Measurements from ENCODE around the gene RPLP1. TPM values are rescaled to one million over a fixed set of nuclear protein-coding genes. Genes with fewer than 3 reads are reported as not detected.
A peak's percentile ranks its signal among the peaks of the same experiment; 100 is the strongest.

The RPLP1 gene
- total RNA-seq = 1,633 and 1,710 TPM in 2 replicates

DNA sequence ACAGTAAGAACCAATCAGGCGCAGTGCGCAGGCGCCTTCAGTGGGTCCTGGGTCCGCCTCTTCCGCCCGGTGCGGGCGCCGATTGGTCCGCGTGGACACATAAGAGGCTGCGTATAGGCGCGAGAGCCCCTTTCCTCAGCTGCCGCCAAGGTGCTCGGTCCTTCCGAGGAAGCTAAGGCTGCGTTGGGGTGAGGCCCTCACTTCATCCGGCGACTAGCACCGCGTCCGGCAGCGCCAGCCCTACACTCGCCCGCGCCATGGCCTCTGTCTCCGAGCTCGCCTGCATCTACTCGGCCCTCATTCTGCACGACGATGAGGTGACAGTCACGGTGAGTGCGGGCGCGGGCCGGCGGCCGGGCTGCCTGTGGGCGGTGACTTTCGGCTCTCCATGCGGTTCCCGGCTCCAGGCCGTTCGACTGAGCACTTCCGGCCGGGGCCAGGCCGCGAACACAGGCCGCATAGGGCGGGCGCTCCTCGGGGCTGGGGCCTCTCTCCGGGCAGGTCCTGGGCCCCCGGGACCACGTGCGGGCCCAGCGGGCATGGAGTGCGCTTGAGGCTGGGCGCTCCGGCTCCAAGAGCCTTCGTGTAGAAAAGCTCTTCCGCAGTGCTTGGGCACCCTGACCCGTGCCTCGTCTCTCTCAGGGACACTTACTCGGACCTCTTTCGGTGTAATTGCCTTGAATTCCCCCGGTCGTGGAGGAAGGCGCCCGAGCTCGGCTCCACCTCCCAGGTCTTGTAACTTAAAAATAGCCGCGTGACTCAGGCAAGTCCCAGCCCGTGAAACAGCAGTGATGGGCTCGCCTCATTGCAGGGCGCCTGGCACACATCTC lies at the start of gene RPLP1:
RPLP1 (plus strand) TSS at position 127 of the 830 bp plus-strand sequence; CDS start at position 258, 131 bp downstream.
- no peaks in the 10 kb centered on the region for H3K27me3 Mint-ChIP-seq (ENCODE audit: insufficient read depth)
- peak; percentile 93 for DNase-seq (ENCODE audit: low spot score)
- H3K9me3 Mint-ChIP-seq = no peaks in the 10 kb centered on the region
- peaks cover 35% of the 10 kb centered on the region for H3K4me1 Mint-ChIP-seq (ENCODE audit: low read depth)
- intact Hi-C loops (cut with micrococcal nuclease) = loop anchor here (1.0 to 2.0 kb wide), 7 partner anchors 9 to 644 kb away; partner anchors contain the start of genes GLCE, KIF23 and TLE3
- H3K4me3 Mint-ChIP-seq = peak within 1 kb of the TSS; percentile 99
- H3K36me3 Mint-ChIP-seq (ENCODE audit: low read depth) = peaks cover 48% of the 10 kb centered on the region
- peak within 1 kb of the TSS; percentile 100 for H3K27ac Mint-ChIP-seq

DNA sequence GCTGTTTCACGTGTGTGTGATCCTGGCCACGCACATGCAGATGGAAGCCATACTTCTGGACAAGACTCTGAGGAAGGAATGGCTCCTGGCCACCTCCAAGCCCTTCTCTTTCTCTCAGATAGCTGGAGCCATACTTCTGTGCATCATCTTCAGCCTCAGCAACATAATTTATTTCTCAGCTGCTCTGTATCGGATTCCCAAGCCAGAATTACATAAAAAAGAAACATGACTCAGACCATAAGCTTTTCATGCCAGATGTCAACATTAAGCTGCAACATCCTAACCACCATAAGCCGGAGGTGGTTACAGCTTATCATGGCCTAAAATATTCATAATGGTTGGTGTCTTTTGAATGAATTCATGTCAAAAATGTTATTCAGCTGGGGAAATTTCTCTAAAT lies 49.0 kb upstream of the RPLP1 start:
- Mint-ChIP-seq H3K36me3 (ENCODE audit: low read depth) (no peaks in the 10 kb centered on the region), H3K9me3 (no peaks in the 10 kb centered on the region), H3K4me1 (ENCODE audit: low read depth) (peaks cover 8% of the 10 kb centered on the region), H3K4me3 (no peak overlapping the region), H3K27ac (no peak overlapping the region), H3K27me3 (ENCODE audit: insufficient read depth) (peaks cover 24% of the 10 kb centered on the region)
- no peak for DNase-seq (ENCODE audit: low spot score)
- intact Hi-C loops (cut with micrococcal nuclease) = no loop called here

DNA sequence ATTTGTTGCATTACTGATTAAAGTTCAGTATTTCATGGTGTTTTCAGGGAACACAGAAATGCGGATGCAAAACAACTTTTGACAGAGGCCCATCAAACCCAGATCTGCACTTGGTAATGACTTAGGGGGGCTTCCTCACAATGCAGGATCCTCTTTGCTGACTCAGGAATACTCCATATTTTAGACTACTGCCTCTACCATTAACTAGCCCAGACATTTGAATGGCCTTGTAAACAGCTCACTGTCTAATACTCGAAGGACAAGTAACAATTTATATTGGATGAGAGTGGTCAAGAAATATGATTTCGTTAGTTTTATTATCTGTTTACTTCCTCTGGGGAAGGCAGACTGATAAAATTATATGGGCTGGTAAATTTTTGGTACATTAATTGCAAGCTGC lies 47.5 kb upstream of the RPLP1 start:
- DNase-seq (ENCODE audit: low spot score) = no peak
- intact Hi-C loops (cut with micrococcal nuclease) = no loop called here
- Mint-ChIP-seq H3K9me3 (no peaks in the 10 kb centered on the region), H3K4me1 (ENCODE audit: low read depth) (peaks cover 8% of the 10 kb centered on the region), H3K4me3 (no peak overlapping the region), H3K27me3 (ENCODE audit: insufficient read depth) (peaks cover 24% of the 10 kb centered on the region), H3K36me3 (ENCODE audit: low read depth) (no peaks in the 10 kb centered on the region), H3K27ac (no peak overlapping the region)

DNA sequence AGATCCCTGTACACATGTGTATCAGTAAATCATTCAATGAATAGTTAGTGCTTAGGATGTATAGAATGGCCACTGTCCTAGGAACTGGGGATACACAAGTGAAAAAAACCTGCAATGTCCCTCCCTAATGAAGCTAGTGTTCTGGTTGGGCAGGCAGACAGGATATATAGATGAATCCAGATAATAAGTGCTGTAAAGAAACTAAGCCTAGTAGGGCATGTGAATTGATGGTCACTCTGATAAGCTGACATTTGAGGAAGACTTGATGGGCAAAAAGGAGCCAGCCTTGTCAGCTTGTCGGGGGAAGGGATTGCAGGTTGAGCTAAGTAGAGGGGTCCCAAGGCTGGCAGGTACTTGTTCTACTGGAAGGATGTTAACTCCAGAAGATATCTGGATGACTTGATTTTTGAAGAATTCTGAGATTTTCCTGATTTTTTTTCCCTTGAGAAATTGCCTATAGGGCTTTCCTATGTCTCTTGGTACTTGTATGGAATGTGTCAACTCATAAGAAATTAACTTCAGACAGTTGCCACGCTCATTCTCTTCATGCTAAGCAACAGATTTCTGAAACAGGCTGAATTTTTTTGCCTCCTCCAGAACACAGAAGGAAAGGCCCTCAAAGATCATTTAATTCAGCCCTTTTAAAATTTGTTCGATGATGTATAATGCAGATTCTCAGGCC lies 44.8 kb upstream of the RPLP1 start:
- Mint-ChIP-seq H3K4me1 (ENCODE audit: low read depth) (peaks cover under 1% of the 10 kb centered on the region), H3K27ac (no peak overlapping the region), H3K36me3 (ENCODE audit: low read depth) (no peaks in the 10 kb centered on the region), H3K27me3 (ENCODE audit: insufficient read depth) (peaks cover 22% of the 10 kb centered on the region), H3K9me3 (no peaks in the 10 kb centered on the region), H3K4me3 (no peak overlapping the region)
- no peak for DNase-seq (ENCODE audit: low spot score)
- intact Hi-C loops (cut with micrococcal nuclease) = no loop called here

DNA sequence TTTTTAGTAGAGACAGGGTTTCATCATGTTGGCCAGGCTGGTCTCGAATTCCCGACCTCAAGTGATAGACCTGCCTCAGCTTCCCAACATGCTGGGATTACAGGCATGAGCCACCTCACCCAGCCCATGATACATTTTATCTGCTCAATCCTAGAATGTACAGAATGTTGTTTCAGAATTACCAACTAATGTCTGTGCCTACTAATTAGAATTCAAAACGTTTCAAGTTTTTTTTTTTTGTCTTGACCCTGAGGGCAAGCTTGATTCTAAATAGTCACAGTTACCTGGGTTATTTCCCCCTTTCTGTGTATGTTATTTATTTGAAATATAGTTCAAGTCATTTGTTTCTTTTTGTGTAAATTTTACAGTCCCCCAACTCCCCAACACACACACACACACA lies 43.8 kb upstream of the RPLP1 start:
- Mint-ChIP-seq H3K4me3 (no peak overlapping the region), H3K4me1 (ENCODE audit: low read depth) (peaks cover 9% of the 10 kb centered on the region), H3K36me3 (ENCODE audit: low read depth) (no peaks in the 10 kb centered on the region), H3K27me3 (ENCODE audit: insufficient read depth) (peaks cover 22% of the 10 kb centered on the region), H3K27ac (no peak overlapping the region), H3K9me3 (no peaks in the 10 kb centered on the region)
- intact Hi-C loops (cut with micrococcal nuclease) = no loop called here
- DNase-seq (ENCODE audit: low spot score) = no peak

DNA sequence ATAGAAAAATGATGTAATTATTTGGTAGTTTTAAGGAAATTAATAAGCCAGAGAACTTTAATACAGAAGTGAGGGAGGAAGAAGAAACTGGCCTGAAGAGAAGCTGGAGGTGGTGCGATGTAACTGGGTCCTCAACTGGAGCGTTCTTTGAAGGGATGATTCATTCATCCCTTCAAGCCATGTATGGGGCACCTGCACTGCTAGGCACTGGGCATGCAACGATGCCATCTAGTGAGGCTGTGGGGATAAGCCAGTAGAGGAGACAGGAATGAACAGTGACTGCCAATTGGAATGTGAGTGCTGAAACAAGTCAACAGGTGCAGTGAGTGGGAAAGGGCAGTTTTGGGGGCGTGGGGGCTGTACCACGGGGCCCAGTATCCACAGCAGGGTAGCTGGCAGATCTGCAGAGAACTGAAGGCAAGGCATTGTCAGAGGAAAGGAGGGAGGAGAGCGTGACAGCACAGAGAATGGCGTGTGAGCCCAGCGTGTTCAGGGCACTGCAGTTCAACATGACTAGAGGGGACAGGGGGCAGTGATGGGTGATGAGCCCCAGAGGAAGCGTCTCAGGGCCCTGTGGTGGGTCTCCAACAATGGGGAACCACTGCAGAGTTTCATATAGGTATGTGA lies 42.3 kb upstream of the RPLP1 start:
- Mint-ChIP-seq H3K9me3 (no peaks in the 10 kb centered on the region), H3K36me3 (ENCODE audit: low read depth) (peaks cover 1% of the 10 kb centered on the region), H3K27ac (no peak overlapping the region), H3K27me3 (ENCODE audit: insufficient read depth) (peaks cover 10% of the 10 kb centered on the region), H3K4me1 (ENCODE audit: low read depth) (peaks cover 19% of the 10 kb centered on the region), H3K4me3 (no peak overlapping the region)
- no peak for DNase-seq (ENCODE audit: low spot score)
- intact Hi-C loops (cut with micrococcal nuclease) = loop anchor here (10.0 kb wide), 1 partner anchor 1356 kb away; the partner anchor contains the start of gene PIAS1

DNA sequence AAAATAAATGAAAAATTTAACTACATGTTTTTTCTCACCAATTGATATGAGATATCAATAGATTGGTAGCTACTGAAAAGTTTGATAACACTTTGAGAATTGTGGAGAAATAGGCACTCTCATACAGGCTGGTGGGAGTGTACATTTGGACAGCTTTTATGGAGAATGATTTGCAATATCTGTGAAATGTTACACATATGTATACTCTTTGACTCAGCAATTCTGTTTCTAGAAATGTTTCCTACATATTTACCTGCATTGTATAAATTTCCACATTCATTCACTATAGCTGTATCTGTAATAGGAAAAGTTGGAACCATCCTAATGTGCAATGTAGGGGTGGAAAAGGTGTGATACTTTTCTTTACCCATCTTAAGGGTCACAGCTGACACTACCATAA lies 40.3 kb upstream of the RPLP1 start:
- H3K9me3 Mint-ChIP-seq = no peaks in the 10 kb centered on the region
- peaks cover 5% of the 10 kb centered on the region for H3K27me3 Mint-ChIP-seq (ENCODE audit: insufficient read depth)
- peaks cover 31% of the 10 kb centered on the region for H3K4me1 Mint-ChIP-seq (ENCODE audit: low read depth)
- H3K36me3 Mint-ChIP-seq (ENCODE audit: low read depth) = peaks cover 1% of the 10 kb centered on the region
- H3K4me3 Mint-ChIP-seq = no peak overlapping the region
- no peak for DNase-seq (ENCODE audit: low spot score)
- H3K27ac Mint-ChIP-seq = no peak overlapping the region
- intact Hi-C loops (cut with micrococcal nuclease) = loop anchor here (10.0 kb wide), 1 partner anchor 1357 kb away; the partner anchor contains the start of gene PIAS1

DNA sequence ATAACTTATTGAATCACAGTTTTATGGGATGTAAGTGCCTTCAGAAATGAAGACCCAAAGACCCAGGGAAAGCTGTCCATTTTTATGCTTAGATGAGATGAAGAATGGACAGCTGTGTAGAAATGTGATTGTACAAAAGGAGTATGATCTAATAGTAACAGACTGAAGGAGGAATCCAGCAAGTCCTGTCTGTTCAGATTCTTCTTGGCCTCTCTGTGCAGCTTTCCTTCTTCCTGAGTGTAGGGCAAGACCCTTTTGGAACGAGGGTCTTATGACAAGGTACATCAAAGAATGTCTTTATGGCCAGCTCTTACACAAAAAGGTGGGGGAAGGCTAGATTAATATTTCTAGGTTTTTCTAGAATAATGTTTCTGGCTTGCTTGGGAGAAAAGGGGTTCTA lies 39.9 kb upstream of the RPLP1 start:
- peaks cover 4% of the 10 kb centered on the region for H3K27me3 Mint-ChIP-seq (ENCODE audit: insufficient read depth)
- no peak overlapping the region for H3K4me3 Mint-ChIP-seq
- intact Hi-C loops (cut with micrococcal nuclease) = loop anchor here (10.0 kb wide), 1 partner anchor 1358 kb away; the partner anchor contains the start of gene PIAS1
- no peak overlapping the region for H3K27ac Mint-ChIP-seq
- no peak for DNase-seq (ENCODE audit: low spot score)
- H3K36me3 Mint-ChIP-seq (ENCODE audit: low read depth) = peaks cover 6% of the 10 kb centered on the region
- H3K4me1 Mint-ChIP-seq (ENCODE audit: low read depth) = peaks cover 35% of the 10 kb centered on the region
- no peaks in the 10 kb centered on the region for H3K9me3 Mint-ChIP-seq

DNA sequence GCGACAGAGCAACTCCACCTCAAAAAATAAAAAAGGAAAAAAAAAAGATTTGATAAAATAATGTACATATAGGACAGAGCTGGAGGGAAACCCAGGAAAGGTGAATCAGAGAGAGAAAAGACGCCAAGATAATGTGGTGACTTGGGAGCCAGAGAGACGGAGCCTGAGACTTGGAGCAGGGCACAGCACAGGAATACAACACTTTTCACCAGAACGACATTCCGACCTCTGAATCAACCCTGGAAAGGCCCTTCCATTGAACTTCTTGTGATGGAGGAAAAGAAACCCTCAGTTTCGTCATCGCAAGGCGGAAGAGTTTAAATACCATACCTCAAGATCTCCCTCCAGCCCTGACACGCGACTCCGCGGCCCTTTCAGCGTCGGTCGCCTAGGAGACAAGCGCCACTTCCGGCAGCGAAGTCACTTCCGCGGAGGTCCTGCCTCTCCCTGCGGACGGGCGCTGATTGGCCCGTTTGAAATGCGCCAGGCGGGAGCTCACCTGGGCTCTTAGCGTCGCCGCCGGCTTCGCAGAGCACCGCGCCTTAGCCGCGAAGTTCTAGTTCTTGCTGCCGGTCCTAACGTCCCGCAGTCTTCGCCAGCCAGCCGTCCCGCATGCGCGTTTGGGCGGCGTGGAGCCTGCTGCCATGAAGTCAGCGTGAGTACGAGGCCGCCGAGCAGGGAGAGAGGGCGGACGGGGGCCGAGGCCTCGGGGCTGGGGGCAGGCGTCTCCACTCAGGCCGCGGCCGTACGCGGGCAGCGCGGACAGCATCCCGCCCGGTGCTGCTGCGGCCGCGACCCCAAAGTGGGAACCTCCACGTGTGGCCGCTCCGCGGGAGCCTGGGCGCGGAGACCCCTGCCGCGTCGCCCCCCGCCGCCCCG lies 38.6 kb upstream of the RPLP1 start, which contains the start of gene KIF23:
KIF23 (plus strand) TSS at position 528 of the 879 bp plus-strand sequence; CDS start at position 645, 117 bp downstream.
- Mint-ChIP-seq H3K27ac (peak within 1 kb of the TSS; percentile 73), H3K4me3 (peak within 1 kb of the TSS; percentile 89), H3K4me1 (ENCODE audit: low read depth) (peaks cover 42% of the 10 kb centered on the region), H3K27me3 (ENCODE audit: insufficient read depth) (peaks cover 2% of the 10 kb centered on the region), H3K36me3 (ENCODE audit: low read depth) (peaks cover 13% of the 10 kb centered on the region), H3K9me3 (no peaks in the 10 kb centered on the region)
- intact Hi-C loops (cut with micrococcal nuclease) = loop anchor here (1.0 to 10.0 kb wide), 10 partner anchors 29 to 1359 kb away; partner anchors contain the start of genes ANP32A, GLCE, PIAS1 and RPLP1
- peak; percentile 91 for DNase-seq (ENCODE audit: low spot score)

DNA sequence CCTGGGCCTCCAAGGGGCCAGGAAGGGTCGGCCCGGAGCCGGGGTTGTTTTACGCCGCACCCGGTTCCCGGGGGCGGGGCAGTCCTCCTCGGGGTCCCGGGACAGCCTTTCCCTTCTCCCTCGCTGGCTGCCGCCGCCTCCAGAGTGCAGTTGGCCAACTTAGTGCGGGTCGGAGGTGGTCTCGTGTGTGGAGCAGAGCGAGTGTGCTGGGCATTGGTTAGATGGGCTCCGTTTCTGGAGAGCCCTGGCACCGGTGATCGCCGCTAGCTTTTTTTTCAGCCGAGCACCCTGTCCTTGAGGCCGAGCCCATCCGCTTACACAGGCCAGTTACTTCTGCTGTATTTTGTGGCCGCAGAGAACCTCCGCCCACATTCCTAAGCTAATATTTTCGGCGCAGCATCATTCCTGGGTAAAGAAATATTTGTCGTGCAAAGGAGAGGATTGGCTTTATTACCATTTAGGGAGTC lies 37.9 kb upstream of the RPLP1 start:
- H3K27me3 Mint-ChIP-seq (ENCODE audit: insufficient read depth) = peaks cover 2% of the 10 kb centered on the region
- peak; percentile 22 for DNase-seq (ENCODE audit: low spot score)
- H3K9me3 Mint-ChIP-seq = no peaks in the 10 kb centered on the region
- H3K36me3 Mint-ChIP-seq (ENCODE audit: low read depth) = peaks cover 20% of the 10 kb centered on the region
- H3K4me3 Mint-ChIP-seq = peak overlapping the region; percentile 87
- H3K4me1 Mint-ChIP-seq (ENCODE audit: low read depth) = peaks cover 48% of the 10 kb centered on the region
- peak overlapping the region; percentile 53 for H3K27ac Mint-ChIP-seq
- intact Hi-C loops (cut with micrococcal nuclease) = loop anchor here (1.0 to 10.0 kb wide), 10 partner anchors 29 to 1360 kb away; partner anchors contain the start of genes ANP32A, GLCE, PIAS1 and RPLP1

DNA sequence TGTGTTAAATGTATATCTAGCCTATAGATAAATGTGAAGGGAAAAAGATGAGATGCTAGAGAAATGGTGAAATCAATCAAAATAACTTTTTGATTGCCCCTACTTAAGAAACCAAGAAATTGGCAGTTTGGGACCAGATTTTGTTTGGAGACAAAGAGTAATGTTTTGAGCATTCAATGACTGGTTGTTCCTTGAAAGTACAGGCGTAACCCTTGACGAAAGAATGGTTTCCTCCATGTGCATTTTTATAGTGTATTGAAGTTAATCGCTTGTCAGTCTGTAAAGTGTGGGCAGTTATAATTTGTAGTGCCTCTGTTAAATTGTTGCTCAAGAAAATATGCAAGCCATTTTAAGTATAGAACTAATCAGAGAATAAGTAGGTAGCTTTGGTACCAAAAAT lies 37.2 kb upstream of the RPLP1 start:
- intact Hi-C loops (cut with micrococcal nuclease) = loop anchor here (2.0 to 10.0 kb wide), 4 partner anchors 47 to 1361 kb away; partner anchors contain the start of genes ANP32A and PIAS1
- Mint-ChIP-seq H3K36me3 (ENCODE audit: low read depth) (peaks cover 20% of the 10 kb centered on the region), H3K27me3 (ENCODE audit: insufficient read depth) (peaks cover 2% of the 10 kb centered on the region), H3K27ac (peak overlapping the region; percentile 64), H3K9me3 (no peaks in the 10 kb centered on the region), H3K4me1 (ENCODE audit: low read depth) (peaks cover 51% of the 10 kb centered on the region), H3K4me3 (peak overlapping the region; percentile 87)
- no peak for DNase-seq (ENCODE audit: low spot score)
